HG02840 (cell line): Measurements from ENCODE around the gene NEURL1B.

Source experiments
- ATAC-seq: cut with Tn5 transposase; IDR thresholded peaks from one replicate; pipeline ENCODE4 v1.9.1; 2021; ENCODE audit warnings: mild to moderate bottlenecking, moderate library complexity, moderate number of reproducible peaks; ENCODE audit not compliant: unreplicated experiment, low FRiP score

NEURL1B gene

DNA sequence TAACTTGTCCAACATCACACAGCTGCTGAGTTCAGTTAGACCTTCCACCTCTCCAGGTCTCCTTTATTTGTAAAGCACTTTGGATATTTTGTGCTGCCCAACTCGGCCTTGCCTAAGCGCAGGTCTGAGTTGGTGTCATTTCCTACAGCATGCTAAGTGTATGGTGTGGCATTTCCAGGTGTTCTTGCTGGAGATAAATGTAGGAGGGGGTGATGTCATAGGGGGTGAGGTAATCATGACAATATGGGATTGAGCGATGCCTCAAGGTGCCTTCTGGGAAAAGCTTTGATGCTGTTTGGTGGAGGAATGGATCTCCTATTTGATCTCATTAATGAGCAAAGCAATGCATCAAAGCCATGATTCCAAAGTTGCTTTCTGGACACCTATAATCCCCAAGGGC is 32.3 kb upstream of the NEURL1B start:
- no peak for ATAC-seq

DNA sequence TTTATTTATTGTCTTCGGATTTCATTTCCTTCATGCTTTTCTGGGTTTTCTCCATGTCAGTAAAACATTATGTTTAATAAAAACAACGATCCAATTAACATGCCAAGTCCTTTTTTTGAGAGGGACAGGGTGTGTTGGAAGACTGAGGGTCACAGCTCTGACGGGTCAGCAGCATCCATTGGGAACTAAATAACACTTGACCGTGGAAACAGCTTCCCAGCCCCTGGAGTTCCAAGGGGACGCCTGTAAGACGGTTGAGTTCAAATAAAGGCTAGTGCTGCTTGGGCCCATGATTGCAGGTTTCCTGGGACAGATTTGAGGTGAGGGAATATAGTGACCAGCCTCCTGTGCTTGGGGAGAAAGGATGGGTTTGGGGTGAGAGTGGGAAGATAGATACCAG is 30.4 kb upstream of the NEURL1B start:
- no peak for ATAC-seq

DNA sequence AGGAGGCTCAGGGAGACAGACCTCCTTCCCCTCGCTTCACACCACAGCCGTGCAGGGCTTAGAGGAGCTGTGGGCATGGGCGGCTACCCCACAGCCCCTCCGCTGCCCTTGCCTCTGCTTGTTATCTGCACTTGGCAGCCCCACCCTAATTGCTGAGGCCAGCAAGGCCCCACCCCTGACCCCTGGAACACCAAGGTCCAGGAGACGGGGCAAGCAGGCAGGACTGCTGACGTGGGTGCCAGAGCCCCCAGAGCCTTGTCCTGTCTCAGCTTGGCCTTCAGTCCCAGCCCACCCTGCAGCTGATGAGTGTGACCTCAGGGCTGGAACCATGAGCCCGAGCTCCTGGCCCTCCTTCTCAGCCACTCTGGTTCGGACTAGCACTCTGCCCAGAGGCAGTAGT is 29.1 kb upstream of the NEURL1B start:
- no peak for ATAC-seq

DNA sequence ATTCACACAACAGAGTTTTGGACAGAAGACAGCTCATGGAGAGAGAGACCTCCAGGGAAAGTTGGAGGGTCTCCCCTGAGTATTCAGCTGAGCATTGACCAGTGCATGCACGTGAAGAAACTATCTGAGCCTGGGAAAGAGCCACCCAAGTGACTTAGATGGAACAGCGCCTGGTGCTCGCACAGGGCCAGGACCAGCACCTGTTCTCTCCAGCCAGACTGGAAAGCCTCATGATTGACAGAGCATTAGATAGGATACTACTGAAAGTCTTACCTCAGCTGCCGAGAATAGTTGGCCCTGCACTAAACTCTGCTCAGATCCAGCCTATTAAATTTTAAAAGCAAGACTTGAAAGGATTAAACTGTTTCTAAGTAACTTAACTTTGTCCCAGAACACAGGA is 28.3 kb upstream of the NEURL1B start:
- no peak for ATAC-seq

DNA sequence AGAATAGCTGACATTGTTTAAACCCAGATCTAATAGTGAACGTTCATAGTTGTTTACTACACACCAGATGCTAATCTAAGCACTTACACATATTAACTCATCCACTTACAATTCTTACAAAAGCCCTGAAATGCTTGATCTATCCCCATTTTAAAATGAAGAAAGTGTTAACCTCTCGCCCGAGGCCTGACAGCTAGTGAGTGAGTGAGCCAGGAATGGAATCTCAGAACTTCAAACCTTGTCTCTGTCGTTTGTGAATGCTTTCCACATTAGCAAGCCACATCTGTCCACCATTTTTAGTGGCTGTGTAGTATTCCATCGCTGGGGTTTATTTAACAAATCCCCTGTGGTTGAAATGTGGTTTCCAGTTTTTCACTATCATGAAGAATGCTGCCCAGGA is 24.9 kb upstream of the NEURL1B start:
- no peak for ATAC-seq

DNA sequence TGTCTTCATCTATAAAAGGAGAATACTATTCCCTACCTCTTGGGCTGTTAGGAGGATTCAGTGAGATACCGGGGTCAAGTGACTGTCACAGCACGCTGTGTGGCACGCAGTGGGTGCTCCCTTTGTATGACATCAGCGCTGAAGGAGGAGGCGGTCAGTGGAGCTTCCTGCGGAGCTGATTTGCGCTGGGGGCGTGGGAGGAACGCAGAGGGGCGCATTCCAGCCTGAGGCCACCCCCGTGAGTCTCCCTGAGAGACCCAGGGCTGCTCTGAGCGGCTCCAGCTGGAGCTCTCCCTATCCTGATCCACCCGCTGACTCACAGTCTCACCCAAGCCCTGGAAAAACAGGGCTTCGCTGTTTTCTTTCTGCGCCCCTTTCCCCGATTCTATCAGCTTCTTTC is 24.3 kb upstream of the NEURL1B start:
- ATAC-seq = no peak

DNA sequence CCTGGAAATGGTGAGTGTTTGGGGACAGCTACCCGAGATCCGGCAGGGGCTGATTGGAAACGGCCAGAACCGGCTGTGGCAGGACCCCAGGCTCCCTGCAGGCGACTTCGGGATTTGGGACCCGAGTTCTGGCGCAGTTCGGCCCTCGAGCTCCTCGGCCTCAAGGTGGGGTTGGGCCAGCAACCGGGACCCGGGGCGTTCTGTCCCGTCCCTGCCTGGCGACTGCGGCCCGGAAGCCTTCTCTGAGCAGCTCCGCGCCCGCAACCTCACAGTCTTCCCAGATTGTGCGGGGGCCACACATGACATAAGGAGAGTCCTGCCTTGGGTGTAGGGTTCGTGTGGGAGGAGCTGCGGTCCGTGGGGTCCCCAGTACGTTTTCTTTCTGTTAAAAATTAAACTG is 23.2 kb upstream of the NEURL1B start:
- ATAC-seq = no peak

DNA sequence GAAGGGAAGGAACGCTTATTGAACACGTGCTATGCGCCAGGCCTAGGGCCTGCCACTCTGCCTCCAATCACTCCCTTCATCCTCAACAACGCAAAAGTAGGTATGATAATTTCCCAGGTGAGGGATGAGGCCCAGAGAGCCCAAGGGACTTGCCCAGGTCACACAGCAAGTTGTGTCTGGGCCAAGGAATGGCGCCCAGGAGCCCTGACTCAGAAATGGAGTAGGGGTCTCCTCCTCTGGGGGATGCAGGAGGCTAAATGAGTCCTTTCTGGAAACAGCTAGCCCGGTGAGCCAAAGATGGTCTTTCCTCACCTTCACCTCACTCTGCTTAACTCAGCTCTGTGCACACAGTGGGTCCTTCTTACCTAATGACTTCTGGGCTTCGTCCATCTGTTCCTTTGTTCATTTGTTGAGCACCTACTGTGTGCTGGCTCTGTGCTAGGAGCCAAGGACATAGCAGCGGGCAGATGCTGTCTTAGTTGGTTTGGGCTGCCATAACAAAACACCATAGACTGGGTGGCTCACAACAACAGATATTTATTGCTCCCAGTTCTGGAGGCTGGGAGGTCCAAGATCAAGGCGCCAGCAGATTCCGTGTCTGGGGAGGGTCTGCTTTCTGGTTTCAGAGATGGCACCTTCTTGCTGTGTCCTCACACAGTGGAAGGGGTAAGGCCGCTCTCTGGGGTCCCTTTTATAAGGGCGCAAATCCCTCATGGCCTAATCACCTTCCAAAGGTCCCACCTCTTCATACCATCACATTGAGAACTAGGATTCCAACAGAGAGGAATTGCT is 22.3 kb upstream of the NEURL1B start:
- ATAC-seq = no peak

DNA sequence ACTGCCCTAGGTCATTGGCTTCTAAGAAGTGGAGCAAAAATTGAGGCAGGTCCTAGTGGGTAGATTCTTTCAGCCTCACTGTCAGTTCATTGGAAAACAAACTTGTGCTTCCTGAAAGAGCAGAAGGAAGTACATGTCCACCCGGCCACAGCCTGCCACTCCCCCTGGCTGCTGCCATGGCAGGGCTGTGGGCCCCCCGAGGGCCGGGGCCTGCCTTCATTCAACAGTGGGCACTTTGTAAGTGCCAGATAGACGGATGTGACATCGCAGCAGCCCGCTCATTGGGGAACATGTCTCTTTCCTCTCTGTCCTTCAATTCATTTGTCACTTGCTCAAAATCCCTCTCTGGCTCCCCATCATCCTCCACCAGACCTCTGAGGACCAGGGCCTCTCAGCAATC is 20.6 kb upstream of the NEURL1B start:
- ATAC-seq = no peak

DNA sequence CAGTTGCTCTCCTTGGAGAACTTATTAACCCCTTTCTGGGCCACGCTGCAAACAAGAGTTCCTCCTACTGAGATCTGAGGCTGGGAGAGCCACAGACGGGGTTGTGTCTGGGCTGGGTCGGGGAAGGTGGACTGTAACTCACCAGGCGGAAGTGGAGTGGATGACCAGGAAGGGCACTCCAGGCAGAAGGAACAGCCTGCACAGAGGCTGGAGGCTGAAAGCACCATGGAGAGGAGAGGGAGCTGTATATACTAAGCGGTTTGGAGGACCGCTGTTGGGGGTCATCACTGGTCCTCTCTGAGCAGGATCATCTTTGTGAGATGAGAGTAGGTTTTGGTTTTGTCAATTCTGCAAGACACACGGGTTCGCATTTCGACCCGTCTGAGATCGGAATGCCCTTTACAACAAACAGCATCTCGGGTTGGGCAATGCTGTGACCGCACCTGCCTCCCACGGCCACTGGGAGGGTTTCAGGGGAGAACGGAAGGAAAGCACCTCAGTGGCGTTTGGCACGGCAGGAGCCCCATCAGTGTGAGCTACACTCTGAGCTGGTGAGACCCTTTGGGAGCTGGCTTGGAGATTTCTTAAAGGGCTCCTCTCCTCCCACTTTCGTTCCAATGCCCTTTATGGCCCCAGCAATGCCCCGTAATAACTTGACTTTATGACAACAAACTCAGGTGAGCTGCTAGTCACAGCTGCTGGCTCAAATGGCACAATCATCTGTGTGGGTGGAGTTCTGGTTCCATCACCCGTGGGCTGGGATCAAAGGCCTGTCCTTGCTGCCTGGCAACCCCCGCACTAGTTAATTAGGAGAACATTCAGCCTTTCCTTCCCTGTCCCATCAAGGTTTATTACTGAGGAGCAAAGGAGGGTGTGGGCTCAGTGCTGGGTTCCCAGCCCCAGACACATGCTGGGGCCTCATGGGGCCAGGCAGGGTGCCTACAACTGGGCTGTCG is 18.7 kb upstream of the NEURL1B start:
- no peak for ATAC-seq

DNA sequence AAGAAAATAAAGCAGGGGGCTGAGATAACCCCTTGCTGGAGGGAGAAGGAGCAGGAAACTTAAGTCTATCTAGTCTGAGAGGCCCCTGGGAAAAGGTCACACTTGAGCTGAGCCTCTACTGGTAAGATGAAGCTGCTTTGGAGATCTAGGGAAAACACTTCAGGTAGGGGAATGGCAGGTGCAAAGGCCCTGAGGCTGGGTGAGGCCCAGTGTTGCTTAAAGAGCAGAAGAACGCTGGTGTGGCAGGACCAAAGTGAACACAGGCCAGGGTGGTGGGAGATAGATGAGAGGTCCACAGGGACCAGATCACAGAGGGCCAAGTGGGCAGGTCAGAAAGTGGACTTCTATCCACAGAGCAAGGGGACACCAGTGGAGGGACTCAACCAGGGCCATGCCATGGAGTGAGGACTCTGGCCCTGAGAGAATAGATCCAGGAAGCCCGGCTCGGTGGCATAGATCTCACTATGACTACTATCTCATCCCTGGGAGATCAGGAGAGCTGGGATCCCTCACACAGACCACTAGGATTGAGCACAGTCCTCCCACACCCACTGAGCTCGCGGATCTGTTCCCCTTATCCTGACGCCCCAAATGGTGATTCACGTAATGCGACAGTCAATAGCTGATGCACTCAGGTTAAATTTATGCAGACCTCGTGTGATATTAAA is 17.6 kb upstream of the NEURL1B start:
- ATAC-seq = no peak

DNA sequence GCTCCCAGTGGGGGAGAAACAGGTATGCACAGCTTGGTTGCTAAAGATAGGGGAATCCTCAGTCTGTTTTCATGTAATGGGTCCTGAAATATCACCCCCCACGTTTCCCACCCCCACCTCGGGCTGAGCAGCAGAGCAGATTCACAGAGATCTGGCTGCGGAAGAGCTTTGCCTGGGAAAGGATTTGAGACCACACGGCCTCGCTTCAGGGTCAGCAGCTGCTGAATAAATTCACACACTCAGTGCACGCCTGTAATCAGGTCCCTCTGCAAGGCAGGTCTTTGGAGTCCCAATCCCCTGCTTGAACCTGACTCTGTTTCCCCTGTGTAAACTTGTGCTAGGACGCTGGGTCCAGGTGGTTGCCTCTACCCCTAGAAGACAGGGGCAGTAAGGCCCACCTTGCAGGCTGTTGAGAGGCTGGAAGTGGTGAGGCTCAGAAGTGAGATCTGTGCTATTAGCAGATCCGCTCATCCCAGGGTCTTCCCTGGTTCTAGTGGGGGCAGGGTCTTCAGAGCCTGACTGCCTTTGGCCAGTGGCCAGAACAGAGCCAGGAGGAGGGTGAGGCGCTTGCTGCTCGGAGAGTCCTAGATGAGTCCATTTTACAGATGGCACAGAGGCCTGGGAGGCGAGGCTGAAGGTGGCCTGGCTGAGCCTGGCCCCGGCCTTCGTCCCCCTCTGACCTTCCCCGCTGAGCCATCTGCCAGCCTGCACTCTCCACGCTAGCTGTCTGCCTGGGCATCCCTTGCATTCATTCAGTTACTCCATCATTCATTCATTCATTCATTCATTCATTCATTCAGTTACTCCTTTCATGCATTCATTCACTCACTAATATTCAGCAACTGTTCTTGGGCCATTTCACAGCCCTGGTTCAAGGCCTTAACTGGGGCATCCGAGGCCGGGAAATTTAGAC is 16.7 kb upstream of the NEURL1B start:
- no peak for ATAC-seq

DNA sequence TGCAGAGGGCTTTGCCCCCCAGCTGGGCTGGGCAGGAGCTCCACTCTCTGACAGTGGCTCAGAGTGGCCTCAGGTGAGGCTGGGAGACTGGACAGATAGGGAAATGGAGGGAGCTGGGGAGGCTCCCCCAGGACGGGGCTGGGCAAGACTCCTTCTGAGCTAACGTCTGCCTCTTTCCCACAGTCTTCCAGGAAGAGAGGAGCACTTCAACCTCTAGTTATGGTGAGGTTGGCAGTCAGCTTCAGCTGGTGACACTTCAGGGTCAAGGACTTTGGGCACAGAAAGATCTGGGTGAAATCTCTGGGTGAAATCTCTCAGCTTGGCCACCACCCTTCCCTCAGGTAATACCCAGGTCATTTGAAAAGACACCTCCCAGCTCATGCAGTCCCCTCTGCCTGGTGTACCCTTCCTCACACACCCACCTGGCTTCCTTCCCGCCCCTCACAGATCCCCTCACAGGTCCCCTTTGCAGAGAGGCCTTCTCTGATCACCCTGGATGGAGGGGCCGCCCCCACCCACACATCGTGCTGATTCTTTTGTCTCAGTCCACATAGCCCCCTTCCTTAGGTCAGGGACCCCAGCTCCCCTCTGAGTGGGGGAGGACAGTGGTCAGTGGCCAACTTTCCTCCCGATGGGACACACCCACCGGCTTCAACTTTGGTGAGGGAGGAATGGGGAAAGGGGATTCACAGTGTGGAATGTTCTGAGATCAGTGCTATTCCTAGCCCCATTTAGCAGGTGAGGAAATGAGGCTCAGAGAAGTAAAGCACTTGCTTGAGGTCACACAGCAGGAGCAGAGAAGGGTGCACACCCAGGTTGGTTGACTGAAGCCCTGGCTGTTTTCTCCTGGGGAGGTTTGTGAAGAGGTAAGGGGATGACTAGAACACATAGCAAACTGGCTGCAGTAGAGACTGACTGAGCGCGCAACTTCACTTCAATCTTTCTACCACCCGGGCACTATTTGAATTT is 15.8 kb upstream of the NEURL1B start:
- no peak for ATAC-seq

DNA sequence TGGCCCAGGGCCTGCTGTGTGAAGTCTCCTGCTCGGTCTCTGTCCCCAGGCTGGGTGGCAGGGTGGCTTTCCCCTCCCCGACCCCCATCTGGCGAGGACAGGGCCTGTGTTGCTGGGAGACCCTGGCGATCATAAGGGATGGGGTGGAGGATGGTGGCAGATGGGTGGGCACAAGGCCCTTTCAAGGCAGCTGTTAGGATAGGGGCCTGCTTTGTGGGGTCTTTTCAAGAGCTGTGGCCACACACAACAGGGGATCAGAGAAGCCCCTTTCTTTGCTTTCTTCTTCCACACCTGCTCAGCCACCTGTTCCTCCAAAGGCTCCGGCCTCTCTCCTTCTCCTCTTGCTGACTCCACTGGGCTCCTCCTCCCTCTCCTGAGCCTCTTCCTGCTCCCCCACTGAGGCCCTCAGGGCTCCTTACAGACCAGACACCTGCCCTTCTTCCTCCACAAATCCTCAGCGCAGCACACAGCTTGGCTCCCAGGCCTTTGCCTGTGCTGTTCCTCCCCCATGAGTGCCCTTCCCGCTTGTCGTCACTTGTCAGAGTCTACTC is 15.0 kb upstream of the NEURL1B start:
- no peak for ATAC-seq

DNA sequence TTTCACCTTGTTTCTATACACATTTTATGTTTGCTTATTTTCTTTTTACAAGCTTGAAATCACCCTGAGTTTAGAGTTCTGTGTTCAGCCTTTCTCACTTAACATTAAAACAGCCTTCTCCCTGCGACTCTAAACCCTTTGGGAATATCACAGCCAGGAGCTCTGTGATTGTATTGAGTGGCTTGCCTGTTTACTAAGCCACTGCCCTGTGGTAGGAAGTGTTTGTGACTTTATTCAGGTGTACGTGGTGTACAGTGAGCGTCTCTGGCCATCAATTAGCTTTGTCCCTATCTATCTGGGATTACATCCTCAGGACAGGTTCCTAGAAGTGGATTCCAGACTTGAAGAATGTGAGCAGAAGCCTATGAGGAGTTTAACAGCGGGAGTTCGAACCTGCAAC is 11.0 kb upstream of the NEURL1B start:
- ATAC-seq = no peak

DNA sequence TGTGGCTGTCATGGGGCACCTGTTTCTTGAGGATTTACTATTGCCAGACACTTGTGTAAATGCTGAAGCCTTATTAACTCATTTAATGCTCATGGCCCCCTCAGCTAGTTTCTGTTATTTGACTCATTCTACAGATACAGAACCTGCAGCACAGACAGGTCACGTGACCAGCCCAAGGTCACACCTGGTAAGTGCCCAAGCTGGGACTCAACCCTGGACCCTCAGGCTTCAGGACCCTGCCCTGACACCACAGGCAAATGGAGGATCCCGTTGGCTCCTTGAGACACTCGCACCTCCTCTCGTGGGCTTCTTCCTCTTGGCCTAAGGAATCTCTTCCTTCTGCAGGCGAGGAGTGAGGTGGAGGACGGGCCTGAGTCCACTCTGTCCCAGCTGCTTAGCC is 10.6 kb upstream of the NEURL1B start:
- ATAC-seq = no peak

DNA sequence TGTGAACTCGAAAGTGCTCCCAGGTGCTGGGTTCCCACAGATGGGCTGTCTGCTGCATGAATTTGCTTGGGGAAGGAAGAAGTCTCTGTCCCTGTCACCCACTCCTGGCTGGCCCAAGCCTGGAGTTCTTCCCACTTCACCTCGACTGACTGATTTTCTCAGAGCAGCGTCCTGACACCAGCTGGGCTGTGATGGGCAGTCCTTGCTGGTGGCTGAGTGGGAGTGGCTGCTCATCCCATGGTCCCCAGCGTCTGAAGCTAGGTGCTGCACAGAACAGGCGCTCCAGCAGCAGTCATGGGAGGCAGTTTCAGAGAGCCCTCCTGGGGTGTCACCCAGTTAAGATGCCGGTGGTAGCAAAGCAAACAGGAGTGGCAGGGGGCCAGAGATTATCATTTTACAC is 10.1 kb upstream of the NEURL1B start:
- no peak for ATAC-seq

DNA sequence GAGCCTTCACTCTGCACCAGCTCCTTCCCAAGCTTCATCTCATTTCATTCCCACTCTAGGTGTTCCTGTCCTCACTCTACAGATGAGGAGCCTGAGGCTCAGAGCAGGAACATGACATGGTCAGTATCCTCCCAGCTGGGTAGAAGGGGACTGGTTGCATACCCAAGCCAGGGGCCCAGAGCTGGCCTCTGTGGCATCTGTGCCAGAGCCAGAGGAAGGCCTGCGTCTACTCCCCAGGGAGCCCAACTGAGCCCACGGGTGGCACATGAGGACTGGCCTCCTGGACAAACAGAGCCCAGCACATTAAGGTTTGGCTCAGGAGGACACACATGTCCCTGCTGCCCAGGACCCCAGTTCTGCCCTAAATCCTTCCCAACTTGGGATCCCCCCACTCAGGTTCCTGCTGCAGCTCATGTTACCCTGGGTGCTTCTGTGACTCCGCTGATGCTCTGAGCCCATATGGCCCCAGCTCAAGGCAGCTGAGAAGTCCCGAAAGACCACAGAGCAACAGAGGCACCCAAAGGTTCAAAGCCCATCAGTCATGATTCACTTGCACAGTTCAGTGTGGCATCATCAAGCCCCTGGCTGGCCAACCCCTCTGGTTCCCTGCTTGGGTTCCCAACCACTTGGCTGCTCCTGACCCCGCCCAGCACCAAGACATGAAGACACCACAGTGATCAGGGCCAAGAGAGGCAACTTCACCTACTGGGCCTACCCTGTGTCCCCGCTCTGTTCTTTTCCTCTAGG is 8.5 kb upstream of the NEURL1B start:
- no peak for ATAC-seq
